Stimulated activated CD4-positive, alpha-beta T cell treated with anti-CD3 and anti-CD28 coated beads, Interleukin-12 subunit alpha, Interleukin-12 subunit beta, amount 100 ng/mL, for 4 hours (primary cell): ENCODE measurements around the gene FBN3.
"Not testable (repeated sequence)": the region's sequence is repeated elsewhere in the genome, so short reads cannot be mapped to it uniquely, and the experiment has no call there.

ENCODE experiments used
- DNase-seq: peaks from one replicate; pipeline ENCODE4 v3.0.0-alpha.2; 2020

FBN3 gene

GRCh38 chr19:8115805-8116396 is 33.5 kb downstream of the FBN3 start:
- DNase-seq = no peak

- DNase-seq = no peak
Observed at GRCh38 chr19:8113017-8113416, 36.4 kb downstream of the FBN3 start.

GRCh38 chr19:8111376-8111775 is 38.0 kb downstream of the FBN3 start:
- no peak for DNase-seq

- DNase-seq = no peak
Observed at GRCh38 chr19:8110931-8111330, 38.5 kb downstream of the FBN3 start.

GRCh38 chr19:8109890-8110662 is 39.3 kb downstream of the FBN3 start:
- no peak for DNase-seq

- no peak for DNase-seq
Observed at GRCh38 chr19:8109455-8109854, 39.9 kb downstream of the FBN3 start.

- no peak for DNase-seq
Observed at GRCh38 chr19:8108560-8109445, 40.6 kb downstream of the FBN3 start.

GRCh38 chr19:8107301-8107903 is 42.0 kb downstream of the FBN3 start:
- DNase-seq = no peak

- no peak for DNase-seq
Observed at GRCh38 chr19:8105471-8105870, 43.9 kb downstream of the FBN3 start.

- DNase-seq = not testable (repeated sequence)
Observed at GRCh38 chr19:8101910-8102309, 47.5 kb downstream of the FBN3 start.

- DNase-seq = no peak
Observed at GRCh38 chr19:8101311-8101710, 48.1 kb downstream of the FBN3 start.

GRCh38 chr19:8097681-8098567 is 51.5 kb downstream of the FBN3 start:
- DNase-seq = no peak

GRCh38 chr19:8097198-8097597 is 52.2 kb downstream of the FBN3 start:
- DNase-seq = no peak

GRCh38 chr19:8096071-8096470 is 53.3 kb downstream of the FBN3 start:
- DNase-seq = no peak

- no peak for DNase-seq
Observed at GRCh38 chr19:8095354-8095886, 54.0 kb downstream of the FBN3 start.

GRCh38 chr19:8094336-8094735 is 55.1 kb downstream of the FBN3 start:
- DNase-seq = no peak

GRCh38 chr19:8093740-8094139 is 55.7 kb downstream of the FBN3 start:
- no peak for DNase-seq

GRCh38 chr19:8090950-8091349 is 58.4 kb downstream of the FBN3 start:
- DNase-seq = no peak

- DNase-seq = no peak
Observed at GRCh38 chr19:8089664-8090601, 59.5 kb downstream of the FBN3 start.

GRCh38 chr19:8088752-8089663 is 60.4 kb downstream of the FBN3 start:
- no peak for DNase-seq
